NCI-H1092 (cell line): ENCODE measurements around the gene ILK.

Experiments
- DNase-seq: peaks from one replicate; lab custom pipeline; 2025; lab: John Stamatoyannopoulos, UW

ILK gene

GRCh38 chr11:6607190-6607795 lies 3.7 kb downstream of the ILK start:
- DNase-seq: no peak

GRCh38 chr11:6608011-6608410 lies 4.4 kb downstream of the ILK start:
- no peak for DNase-seq

GRCh38 chr11:6608726-6609501 lies 5.3 kb downstream of the ILK start:
- DNase-seq: no peak

- DNase-seq: no peak
These were observed 6.0 kb downstream of the ILK start for GRCh38 chr11:6609502-6610015.

GRCh38 chr11:6610591-6610990 lies 7.0 kb downstream of the ILK start:
- no peak for DNase-seq

- no peak for DNase-seq
These were observed 7.8 kb downstream of the ILK start for GRCh38 chr11:6611092-6611962.

- no peak for DNase-seq
These were observed 8.3 kb downstream of the ILK start for GRCh38 chr11:6611963-6612212.

GRCh38 chr11:6612213-6613041 lies 8.9 kb downstream of the ILK start, which contains the start of gene TAF10:
TSS of gene TAF10 (minus strand) at chr11:6612216. CDS start at chr11:6612189, 27 bp downstream.
- DNase-seq: peak; percentile 93

- no peak for DNase-seq
These were observed 9.9 kb downstream of the ILK start for GRCh38 chr11:6613496-6613895.

GRCh38 chr11:6614446-6614845 lies 10.9 kb downstream of the ILK start:
- no peak for DNase-seq

- no peak for DNase-seq
These were observed 11.5 kb downstream of the ILK start for GRCh38 chr11:6615046-6615445.

GRCh38 chr11:6615882-6616585 lies 12.5 kb downstream of the ILK start:
- DNase-seq: no peak

- no peak for DNase-seq
These were observed 13.1 kb downstream of the ILK start for GRCh38 chr11:6616596-6617250.

- no peak for DNase-seq
These were observed 13.8 kb downstream of the ILK start for GRCh38 chr11:6617315-6617781.

GRCh38 chr11:6618117-6619003 lies 14.8 kb downstream of the ILK start:
- DNase-seq: no peak

GRCh38 chr11:6619004-6619745 lies 15.6 kb downstream of the ILK start, which contains the start of gene TPP1:
TSS of gene TPP1 (minus strand) at chr11:6619422. CDS start at chr11:6619400, 22 bp downstream.
- DNase-seq: peak; percentile 92

GRCh38 chr11:6620636-6621035 lies 17.1 kb downstream of the ILK start:
- no peak for DNase-seq

GRCh38 chr11:6621711-6622211 lies 18.2 kb downstream of the ILK start:
- no peak for DNase-seq
